ENCODE data around the gene TRMT44.

DNA sequence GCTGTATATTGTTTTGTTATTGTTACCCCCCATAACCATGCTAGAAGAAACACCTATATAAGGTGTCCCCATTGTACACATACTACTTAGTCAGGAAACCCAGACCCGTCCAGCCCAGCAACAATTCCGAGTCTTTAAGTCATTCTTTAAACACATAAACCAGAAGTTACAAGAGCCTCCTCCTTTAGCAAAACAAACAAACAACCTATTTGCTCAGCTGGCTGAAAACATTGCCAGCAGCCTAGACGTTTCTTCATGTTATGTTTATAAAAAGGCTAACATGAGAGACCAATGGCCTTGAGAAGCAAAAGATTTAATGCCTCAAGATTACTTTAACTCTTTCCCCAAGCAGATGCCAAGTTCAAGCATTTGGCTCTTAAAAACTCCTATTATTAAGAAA lies 1.4 kb upstream of the TRMT44 start:
- TF ChIP-seq EZH2 (IDR thresholded peaks at IDR 0.05) (no peak), POLR2AphosphoS5 (IDR thresholded peaks at IDR 0.05; ENCODE audit: borderline replicate concordance, low read depth, low read length) (no peak), FOXP2 (optimal IDR thresholded peaks at IDR 0.05; ENCODE audit: control extremely low read depth, extremely low read length, insufficient read depth) (no peak)
